GM18502 (cell line): ENCODE measurements around the gene SLC35F4.
A peak's percentile ranks its signal among the peaks of the same experiment; 100 is the strongest.
"Not testable (repeated sequence)": the region's sequence is repeated elsewhere in the genome, so short reads cannot be mapped to it uniquely, and the experiment has no call there.

Experiments
- ATAC-seq: cut with Tn5 transposase; IDR thresholded peaks from one replicate; pipeline ENCODE4 v1.9.1; 2021; ENCODE audit warnings: mild to moderate bottlenecking; ENCODE audit not compliant: unreplicated experiment, poor library complexity

Gene SLC35F4

DNA sequence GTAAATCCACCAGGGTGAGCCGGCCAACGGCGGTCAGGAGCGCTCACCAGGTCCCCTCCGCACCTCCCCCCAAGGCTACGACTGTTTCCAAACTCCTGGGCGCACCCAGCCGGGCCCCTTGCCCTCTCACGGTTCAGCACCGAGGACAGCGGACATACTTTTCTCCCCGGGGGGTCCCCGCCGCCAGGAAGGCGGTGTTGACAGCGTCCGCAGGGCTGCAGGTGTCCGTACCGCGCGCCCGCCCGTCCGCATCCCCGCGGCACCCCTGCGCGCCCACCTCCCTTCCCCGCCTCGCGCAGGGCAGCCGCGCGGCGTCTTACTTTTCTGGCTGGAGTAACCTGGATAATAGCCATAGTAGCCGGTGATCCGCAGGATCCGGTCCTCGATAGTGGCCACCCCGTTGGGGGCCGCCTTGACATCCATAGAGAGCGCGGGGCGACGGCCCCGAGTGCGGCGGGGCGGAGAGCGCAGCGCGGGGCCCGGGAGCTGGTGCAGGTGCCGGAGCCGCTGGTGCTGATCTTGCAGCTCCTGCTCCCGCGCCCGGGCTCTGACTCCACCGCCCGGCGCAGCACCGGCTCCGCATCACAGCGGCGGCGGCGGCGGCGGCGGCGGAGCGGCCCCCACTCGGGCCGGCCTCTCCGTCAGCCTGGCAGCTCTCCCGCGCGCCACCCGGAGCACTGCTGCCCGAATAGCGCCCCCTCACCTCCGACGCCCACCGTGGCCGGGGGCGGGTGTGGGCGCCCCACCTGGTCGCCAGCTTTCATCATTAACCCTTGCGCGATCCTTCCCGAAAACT is at the start of gene SLC35F4:
Gene SLC35F4 (minus strand): TSS at position 690 of the 796 bp plus-strand sequence.
- no peak for ATAC-seq

DNA sequence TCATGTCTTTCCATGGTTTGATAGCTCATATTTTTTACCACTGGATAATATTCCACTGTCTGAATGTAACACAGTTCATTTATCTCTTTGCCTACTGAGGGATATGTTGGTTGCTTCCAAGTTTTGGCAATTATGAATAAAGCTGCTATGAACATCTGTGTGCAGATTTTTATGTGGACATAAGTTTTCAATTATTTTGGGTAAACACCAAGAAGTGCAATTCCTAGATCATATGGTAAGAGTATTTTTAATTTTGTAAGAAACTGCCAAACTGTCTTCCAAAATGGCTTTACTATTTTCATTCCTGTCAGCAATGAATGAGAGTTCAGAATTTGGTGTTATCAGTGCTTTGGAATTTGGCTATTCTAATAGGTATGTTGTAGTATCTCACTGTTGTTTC is 43.7 kb upstream of the SLC35F4 start:
- no peak for ATAC-seq

DNA sequence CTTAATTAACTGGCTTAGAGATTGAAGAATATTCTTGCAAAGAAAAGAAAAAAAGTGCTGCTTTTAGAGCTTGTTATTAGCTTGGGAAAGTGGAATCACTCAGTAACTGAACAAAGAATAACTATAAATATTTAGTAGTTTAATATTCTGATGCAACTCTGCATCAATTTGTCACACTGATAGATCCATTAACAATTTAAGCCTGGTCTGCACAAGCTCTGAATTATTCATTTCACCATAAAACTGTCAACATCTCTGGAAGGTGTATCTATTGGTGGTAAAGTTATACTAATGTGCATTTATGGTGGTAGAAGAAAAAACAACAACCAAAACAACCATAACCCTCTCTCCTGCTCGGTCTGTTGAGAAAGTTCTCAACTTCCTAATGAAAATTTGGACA is 38.1 kb upstream of the SLC35F4 start:
- ATAC-seq, result no peak

DNA sequence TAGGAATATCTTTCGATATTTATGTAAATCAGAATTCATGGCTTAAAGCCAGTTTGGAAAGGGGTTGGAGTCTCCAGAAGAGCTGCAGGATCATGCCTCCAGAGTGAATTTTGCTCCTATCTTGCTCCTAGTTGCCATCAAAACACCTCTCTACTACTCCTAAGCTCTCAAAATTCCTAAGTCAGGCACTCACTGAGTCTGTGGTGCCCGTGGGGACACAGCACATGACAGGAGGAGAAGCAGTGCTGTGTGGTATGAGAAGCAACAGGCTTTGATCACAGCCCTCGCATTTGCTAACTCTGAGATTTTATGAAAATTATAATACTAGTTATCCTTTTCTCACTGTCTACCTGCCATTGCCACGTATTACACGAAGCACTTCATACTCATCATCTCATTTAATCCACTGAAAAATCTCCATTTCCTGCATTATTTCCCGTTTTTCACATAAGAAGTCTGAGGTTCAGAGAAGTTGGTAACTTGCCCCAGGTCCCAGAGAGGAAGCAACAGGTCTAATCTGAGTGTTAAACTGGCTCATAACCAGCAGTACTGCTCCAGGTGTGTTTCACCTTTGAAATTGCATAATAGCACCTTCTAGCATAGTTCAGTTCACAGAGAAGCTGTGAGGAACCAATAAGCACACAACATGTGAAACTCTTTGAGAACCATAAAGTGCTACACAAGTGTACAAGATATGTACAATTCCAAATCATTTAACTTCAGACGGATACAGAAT is 33.1 kb upstream of the SLC35F4 start:
- no peak for ATAC-seq

DNA sequence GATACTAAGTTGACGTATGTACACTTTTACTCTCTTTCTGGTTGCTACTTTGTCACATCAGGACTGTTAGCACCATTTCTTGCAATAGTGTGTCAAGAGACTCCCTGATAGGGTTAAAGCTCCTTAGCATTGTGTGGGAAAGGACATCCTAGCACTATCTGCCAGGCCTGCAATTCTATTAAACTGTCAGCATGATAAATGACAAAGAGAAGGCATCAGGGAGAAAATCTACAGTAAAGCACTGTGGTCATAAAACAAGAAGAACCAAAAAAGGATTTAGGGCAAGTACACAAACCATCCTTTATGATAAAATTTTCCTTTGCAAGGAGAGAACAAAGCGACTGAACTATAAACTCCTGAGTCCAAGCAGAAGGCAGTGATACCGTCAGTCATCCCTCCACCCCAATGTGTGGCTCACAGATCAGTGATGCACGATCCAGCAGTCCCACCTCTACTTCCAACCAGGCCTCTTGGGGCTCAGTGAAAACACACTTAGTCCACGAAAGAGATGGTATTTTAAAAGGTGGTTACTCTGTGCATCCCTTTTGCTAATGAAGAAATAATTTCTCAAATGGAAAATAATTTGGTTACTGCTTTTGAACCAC is 31.4 kb upstream of the SLC35F4 start:
- no peak for ATAC-seq

DNA sequence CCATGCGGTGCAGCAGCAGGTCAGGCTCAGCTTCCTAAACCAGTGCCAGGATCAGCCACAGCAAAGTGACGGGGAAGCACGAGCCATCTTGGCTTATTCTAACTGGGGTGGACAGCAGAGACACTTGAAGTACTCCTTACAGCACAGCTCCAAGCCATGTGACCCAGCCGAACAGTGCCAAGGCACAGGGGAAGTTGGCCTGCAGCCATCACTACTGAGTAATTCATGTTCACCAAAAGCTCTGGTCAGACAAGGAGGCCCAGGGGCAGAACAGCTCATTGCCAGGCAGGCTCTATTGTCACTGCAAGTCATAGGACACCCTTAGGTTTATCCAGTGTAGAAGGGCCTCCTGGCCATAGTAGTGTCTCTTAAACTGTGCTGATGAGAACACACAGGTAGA is 23.4 kb upstream of the SLC35F4 start:
- no peak for ATAC-seq

DNA sequence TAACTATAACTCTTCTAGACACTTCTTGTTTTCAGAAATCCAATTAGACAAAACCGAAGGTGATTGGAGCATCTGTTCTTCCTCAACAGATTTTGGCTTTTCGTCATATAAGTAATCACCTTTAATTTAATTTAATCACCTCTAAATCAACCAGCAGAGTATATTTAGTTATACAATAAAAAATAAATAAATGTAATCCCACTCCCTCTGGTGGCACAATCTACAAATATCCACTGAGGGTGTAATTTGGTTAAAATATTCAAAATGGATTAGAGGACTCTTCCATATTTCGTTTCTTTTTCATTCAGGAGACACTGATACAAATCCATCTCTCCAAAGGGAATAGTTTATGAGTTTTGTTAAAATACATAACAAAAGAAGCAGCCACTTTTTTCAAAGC is 18.3 kb upstream of the SLC35F4 start:
- ATAC-seq, result no peak

DNA sequence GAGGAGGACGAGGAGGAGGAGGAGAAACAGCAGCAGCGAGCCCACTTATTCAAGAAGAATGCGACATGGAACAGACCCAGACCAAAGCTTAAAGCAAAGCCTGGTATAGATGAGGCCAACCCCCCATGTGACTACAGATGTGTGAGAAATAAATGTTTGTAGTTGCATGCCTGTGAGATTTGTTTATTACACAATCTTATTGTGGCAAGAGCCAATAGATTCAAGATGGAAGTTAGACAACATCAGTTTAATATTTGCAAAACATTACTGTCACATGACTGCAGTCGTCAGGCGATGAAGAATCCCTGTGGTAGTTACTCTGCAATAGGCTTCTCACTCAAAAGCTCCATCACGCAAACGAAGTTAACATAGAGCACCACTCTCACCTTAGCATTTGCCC is 17.2 kb upstream of the SLC35F4 start:
- no peak for ATAC-seq

DNA sequence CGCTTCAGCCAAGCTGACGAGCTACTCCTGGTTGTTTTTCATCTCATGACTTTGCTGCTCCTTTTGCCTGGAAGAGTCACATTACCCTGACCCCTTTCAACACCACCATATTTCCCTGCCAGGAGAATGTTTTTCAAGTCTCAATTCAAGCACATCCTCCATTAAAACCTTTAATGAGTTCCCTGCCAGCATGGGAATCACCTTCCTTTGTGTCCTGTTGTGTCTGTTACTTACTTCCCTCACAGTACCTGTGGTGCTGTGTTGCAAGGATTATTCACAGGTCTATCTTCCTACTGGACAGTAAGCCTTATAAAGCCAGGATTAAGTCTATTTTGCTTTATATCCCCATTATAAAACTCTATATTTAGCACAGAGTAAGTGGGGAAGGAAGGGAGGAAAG is 13.6 kb upstream of the SLC35F4 start:
- no peak for ATAC-seq

DNA sequence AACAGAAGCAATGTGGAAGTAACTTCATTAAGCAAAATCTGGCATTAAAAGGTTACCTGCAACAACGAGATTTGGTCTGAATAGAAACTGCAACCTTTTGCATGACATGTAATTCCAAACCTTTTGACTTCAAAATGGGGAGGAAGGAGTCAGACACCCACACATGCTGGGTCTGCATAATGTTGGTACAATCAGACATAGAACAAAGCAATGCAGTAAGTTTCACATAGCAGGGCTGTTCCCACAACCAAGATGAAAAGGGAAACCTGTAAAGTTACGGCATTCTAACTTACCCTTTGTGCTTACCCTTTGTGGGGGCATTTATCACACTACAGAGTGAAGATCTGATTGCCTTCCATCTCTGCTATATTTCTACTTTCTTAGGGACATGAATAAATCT is 10.1 kb upstream of the SLC35F4 start:
- no peak for ATAC-seq

DNA sequence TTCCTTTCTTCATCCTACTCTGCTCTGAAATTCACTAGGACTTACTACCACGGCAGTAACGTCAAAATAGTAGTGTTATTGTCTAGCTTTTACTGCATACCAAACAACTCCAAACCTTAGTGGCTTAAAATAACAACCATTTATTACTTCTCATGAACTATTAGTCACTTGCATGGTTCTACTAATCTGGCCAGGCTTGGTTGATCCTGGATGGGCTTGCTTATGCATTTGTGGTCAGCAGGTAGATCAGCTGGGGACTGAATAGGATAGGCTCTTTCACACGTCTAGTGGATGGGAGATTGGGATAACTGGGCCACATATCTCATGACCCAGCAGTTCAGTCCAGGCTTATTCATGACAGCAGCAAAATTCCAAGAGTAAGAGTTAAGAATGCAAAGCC is 9.4 kb upstream of the SLC35F4 start:
- no peak for ATAC-seq

DNA sequence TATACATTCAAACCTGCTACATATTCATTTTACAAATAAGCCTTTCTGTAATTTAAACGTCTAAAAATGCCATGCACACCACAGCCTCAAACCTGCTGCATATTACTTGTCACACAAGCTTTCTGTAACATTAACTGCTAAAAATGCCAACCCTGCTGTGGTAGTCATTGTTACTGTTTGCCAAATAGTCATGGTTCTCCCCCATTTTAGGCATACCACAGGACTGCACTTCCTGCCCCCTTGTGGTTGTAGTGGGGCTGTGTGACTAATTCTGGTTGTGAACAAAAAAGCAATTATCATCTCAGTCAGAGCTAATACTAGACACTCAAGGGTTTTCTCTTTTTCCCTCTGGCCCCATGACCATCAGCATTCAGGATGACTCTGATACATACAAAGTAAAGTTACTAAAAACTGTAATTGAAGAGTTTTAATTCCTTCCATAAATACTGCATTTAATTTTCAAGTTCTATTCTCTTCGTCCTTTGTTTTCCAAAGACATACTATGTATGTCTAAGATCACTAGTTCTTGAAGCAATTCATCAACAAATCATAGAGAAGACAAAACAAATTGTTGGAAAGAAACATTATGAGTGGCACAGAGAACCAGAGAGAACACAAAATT is 5.7 kb upstream of the SLC35F4 start:
- peak; percentile 82 for ATAC-seq

DNA sequence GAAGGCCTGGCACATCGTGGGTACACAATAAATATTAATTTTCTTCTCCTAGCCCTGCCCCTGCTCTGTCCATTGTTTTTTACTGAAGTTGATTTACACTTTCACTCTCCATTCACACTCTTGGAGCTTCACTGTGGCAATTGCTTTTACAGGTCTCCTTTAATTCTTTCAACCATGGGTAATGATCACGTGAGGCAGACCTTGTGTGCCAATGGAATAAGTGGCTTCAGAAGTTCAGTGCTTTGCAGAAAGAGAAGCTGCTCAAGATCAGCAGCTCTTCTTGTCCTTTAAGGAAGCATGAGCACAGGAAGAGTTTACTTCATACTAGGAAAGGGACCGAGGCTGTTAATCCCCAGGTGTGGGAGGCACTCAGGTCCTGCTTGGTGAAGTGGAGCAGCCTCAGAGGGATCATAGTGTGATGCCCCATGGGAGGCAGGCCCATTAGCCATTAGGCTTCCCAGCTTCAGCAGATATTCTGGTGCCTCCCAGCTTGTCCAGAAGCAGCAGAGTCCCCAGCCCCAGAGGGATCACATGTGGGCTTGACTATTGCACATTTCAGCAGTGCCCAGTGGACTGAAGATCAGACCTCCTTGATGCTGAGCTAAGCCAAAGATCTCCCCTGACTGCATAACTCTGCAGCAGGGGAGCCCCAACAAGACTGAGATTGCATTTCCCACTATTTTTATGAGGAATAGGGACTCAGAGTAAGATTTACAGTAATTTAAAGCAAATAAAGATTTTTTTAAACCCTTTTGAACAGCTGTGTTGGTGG is 5.0 kb upstream of the SLC35F4 start:
- ATAC-seq, result no peak

DNA sequence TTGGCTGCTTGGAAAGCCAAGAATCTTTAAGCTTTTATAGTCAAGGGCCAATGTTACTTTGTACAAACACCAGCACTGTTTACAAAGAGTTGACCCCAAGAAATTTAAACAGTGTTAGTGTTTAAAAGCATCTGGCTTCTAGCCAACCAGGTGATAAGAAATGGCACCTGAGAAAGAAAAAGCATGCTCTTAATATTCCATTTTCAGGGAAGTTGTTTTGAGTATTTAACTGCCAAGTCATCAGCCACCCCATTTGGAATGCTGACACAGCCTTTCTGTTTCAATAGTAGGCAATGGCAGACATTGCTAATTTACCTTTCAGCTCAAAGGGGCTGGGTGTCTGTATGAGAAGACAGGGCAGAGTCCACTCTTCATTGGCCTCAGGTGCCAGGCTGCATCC is 3.7 kb upstream of the SLC35F4 start:
- ATAC-seq, result no peak

DNA sequence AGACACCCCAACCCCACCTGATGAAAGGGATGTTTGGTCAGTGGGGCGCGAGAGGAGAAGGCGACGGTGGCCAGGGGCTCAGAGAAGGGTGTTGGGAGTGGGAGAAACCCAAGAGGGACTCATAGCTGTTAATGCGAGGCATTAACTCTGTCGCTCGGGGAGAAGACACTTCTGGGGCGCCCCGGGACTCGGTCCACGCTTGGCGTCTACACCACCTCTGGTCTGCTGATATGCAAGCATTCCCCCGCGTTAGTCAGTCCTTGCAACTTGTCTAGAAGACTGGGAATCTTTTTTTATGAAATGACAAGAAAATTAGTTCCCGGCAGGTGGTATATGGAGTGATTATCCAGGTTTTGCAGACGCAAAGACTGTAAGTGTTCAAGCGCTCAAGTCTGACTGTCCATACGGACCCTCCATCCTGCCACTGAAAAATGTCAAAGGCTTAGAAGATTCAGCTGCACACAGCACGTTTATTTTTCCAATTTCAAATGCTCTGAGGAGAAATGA is 360 bp upstream of the SLC35F4 start:
- no peak for ATAC-seq

DNA sequence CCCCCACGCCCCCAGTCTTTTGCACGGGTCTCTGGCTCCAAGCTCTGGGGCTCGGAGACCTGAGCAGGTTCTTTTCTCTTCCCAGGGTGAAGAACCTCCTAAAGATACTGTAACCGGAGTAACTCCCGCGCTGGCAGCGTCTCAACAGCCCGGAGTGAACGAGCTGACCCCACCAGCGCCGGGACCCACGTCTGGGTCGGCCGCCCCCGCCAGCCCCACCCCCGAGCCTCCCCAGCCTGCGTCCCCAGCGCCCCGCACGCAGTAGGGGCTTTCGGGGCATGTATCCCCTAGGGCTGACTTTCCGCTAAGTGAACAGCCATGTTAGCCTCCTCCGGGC is 858 bp downstream of the SLC35F4 start:
- no peak for ATAC-seq

DNA sequence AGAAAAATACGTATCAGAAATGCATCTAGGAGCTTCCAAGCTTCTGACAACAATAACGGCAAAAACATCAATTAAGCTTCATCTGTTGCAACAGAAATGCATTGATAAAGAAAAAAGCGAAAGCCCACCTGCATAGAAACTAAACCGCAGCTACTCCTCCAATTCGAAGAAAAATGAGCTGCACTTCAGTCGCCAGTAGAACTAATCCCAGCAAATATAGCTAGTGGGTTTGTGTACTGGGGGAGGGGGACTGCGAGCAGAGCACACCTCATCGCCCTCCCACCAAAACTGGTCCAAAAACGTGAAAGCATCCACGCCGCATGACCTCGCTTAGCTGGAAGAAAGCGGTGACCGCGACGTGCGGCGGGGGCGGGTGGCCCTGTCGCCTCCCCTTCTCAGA is 1.2 kb downstream of the SLC35F4 start:
- ATAC-seq, result no peak

DNA sequence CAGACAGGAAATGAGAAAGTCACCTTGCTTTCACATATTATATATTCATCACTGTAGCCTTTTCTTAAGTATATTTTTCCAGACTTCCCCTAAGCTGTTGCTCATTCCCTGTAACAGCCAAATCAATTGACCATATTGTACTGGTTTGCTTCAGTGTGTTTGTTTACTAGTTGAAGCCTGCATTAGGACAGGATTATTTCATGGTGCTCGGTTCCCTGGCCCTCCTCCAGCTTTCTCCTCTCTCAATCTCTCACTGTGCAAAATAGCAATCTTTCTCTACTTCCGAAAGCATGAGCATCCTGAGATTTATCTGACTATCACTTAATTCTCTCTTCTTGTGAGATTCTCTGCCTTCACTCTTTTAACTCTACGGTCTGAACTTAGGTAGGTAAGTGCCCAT is 2.4 kb downstream of the SLC35F4 start:
- no peak for ATAC-seq

DNA sequence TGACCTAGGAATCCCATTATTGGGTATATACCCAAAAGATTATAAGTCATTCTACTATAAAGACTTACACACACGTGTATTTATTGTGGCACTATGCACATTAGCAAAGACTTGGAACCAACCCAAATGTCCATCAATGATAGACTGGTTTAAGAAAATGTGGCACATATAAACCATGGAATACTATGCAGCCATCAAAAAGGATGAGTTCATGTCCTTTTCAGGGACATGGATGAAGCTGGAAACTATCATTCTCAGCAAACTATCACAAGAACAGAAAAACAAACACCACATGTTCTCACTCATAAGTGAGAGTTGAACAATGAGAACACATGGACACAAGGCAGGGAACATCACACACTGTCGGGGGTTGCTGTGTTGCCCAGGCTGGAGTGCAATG is 10.2 kb downstream of the SLC35F4 start:
- not testable (repeated sequence) for ATAC-seq

DNA sequence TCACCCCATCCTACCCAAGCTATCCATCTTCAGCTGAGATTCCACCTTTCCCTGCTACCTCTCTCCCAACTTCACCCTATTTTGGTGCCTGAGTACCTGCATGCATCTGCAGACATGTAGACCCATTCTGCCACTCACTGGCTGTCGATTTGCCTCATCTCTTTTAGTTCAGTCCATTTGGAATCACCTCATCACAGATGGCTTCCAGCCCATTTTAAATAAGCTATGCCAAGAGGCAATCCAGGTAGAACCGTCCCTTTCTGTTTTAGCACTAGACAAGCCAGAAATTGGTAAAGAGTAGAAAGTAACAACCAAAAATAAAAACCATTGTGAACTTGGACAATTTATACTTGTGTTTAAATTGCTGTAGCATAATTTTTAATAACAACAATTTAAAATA is 11.3 kb downstream of the SLC35F4 start:
- no peak for ATAC-seq
